ENCODE data around the gene CTCFL. TPM values are rescaled to one million over a fixed set of nuclear protein-coding genes. Genes with fewer than 3 reads are reported as not detected.

CTCFL gene
- total RNA-seq, 2 donors from 2014 or later: not detected

DNA sequence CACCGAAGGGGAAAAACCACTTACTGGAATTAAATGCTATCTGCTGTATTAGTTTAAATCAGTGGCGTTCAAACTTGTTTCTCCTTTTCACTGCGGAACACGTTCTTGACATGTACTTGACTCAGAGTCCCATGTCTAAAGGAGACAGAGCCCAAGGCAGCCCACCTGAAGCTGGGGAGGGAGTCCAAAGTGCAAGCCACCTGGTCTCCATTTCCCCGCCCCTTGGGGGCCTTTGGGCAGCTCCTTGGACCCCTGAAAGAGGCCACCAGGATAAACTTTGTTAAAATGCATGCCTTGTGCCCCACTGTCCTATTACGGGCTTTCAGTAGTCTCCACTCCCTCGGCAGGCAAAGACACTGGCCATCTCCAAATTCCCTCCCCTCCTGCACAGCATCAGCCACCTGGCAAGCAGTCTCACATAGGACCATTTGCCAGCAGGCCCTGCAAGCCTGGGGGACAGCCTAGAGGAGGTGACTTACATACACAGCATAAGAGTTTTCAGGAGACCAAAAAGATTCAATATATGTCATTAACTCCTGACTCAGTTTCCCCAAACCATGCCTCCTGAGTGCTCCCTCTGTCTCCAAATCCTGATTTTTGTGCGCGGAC is 42.6 kb upstream of the CTCFL start:
- TF ChIP-seq, protein P1, sequence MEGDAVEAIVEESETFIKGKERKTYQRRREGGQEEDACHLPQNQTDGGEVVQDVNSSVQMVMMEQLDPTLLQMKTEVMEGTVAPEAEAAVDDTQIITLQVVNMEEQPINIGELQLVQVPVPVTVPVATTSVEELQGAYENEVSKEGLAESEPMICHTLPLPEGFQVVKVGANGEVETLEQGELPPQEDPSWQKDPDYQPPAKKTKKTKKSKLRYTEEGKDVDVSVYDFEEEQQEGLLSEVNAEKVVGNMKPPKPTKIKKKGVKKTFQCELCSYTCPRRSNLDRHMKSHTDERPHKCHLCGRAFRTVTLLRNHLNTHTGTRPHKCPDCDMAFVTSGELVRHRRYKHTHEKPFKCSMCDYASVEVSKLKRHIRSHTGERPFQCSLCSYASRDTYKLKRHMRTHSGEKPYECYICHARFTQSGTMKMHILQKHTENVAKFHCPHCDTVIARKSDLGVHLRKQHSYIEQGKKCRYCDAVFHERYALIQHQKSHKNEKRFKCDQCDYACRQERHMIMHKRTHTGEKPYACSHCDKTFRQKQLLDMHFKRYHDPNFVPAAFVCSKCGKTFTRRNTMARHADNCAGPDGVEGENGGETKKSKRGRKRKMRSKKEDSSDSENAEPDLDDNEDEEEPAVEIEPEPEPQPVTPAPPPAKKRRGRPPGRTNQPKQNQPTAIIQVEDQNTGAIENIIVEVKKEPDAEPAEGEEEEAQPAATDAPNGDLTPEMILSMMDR (IDR thresholded peaks at IDR 0.05): no peak
- TF ChIP-seq POLR2A (IDR thresholded peaks at IDR 0.05): no peak
- Histone ChIP-seq H3K27me3 (no peaks in the 10 kb centered on the region), H3K27ac (no peak overlapping the region), H3K36me3 (replicated peaks in 1 of 2; ENCODE audit: insufficient read depth in 1 of 2, low read depth in 2 of 2) (no peaks in the 10 kb centered on the region), H3K4me1 (no peaks in the 10 kb centered on the region), H3K9me3 (no peaks in the 10 kb centered on the region), H3K4me3 (no peak overlapping the region)
- intact Hi-C loops (cut with DNase I): no loop called here
- ATAC-seq (no peak), DNase-seq (no peak)
- WGBS, 2 donors: 55 to 61% methylated on average over 9 of the region's 9 CpGs

DNA sequence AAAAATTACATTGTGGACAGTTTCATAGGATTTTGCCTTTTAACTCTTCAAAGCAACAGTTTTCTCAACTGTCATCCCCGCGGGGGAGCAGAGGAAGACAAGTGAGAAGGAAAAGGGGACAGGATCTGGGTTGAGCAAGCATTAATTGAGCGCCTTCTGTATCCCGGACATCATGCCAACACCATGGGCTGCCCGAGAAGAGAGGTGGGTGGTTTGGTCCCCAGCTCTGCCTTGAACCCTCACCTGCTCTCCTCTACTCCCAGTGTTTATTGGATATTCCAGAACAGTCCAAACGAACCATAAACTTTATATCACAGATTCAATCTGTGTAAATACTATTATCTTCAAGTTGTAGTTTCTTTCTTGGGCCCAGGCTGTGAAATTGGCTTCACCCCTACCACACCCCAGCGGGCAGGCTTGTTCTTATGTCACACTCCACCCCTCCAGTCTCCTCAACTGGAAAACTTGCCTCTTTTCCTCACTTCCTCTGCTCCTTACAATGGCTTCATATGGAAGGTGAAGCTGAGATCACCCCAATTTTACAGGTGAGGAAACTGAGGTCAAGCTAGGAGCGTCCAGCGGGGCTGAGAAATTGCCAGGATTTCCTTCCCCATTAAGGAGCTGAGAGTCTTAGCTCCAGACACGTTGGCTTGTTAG is 42.0 kb upstream of the CTCFL start:
- Histone ChIP-seq H3K4me1 (no peaks in the 10 kb centered on the region), H3K36me3 (replicated peaks in 1 of 2; ENCODE audit: insufficient read depth in 1 of 2, low read depth in 2 of 2) (no peaks in the 10 kb centered on the region), H3K27me3 (no peaks in the 10 kb centered on the region), H3K4me3 (no peak overlapping the region), H3K9me3 (no peaks in the 10 kb centered on the region), H3K27ac (no peak overlapping the region)
- TF ChIP-seq, protein P1 (IDR thresholded peaks at IDR 0.05): no peak
- no peak for TF ChIP-seq POLR2A (IDR thresholded peaks at IDR 0.05)
- ATAC-seq (no peak), DNase-seq (no peak)
- WGBS, 2 donors: 60 to 63% methylated on average over 10 of the region's 10 CpGs
- intact Hi-C loops (cut with DNase I): no loop called here

DNA sequence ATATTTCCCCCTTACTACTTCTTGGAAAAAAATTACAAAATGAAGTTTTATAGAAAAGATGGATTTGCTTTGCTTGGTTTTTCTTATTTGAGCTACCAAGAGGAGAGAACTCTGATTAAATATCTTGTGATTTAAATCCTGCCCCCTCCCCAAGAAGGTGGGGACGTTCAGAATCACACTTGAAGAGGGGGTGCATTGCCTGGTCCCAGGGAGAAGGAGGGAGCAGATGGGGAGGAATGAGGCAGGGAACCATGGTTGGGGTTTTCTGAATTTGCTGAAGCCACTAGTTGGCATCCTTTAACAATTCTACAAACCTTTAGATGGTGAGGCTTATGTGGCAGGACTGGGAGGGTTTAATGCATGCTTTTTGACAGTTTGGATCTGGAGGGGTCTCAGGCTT is 41.5 kb upstream of the CTCFL start:
- 19 to 29% methylated on average over 1 of the region's 1 CpG for WGBS, 2 donors
- Histone ChIP-seq H3K4me1 (peaks cover 5% of the 10 kb centered on the region), H3K36me3 (replicated peaks in 1 of 2; ENCODE audit: insufficient read depth in 1 of 2, low read depth in 2 of 2) (no peaks in the 10 kb centered on the region), H3K9me3 (no peaks in the 10 kb centered on the region), H3K4me3 (no peak overlapping the region), H3K27me3 (no peaks in the 10 kb centered on the region), H3K27ac (no peak overlapping the region)
- DNase-seq (no peak), ATAC-seq (no peak)
- intact Hi-C loops (cut with DNase I): no loop called here
- TF ChIP-seq, protein P1 (IDR thresholded peaks at IDR 0.05): no peak
- TF ChIP-seq POLR2A (IDR thresholded peaks at IDR 0.05): no peak

DNA sequence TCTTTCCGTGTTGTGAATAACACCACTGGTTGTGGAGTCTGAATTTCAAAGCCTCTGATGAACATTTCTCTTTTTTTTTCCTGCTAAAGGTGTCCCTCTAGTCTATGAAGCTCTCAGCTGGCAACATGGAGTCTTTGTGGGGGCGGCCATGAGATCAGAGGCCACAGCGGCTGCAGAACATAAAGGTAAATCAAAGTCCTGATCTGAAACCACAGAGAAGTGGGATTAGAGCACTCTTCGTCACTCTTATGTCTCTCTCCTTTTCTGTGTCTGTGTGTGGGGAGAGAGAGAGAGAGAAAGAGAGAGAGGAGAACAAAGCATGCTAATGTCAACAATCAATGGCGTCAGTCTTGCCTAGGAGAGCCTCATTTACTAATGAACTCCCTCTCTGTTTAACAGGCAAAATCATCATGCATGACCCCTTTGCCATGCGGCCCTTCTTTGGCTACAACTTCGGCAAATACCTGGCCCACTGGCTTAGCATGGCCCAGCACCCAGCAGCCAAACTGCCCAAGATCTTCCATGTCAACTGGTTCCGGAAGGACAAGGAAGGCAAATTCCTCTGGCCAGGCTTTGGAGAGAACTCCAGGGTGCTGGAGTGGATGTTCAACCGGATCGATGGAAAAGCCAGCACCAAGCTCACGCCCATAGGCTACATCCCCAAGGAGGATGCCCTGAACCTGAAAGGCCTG is 40.2 kb upstream of the CTCFL start:
- TF ChIP-seq, protein P1 (IDR thresholded peaks at IDR 0.05): no peak
- TF ChIP-seq POLR2A (IDR thresholded peaks at IDR 0.05): no peak
- Histone ChIP-seq H3K36me3 (replicated peaks in 1 of 2; ENCODE audit: insufficient read depth in 1 of 2, low read depth in 2 of 2) (no peaks in the 10 kb centered on the region), H3K4me1 (peaks cover 15% of the 10 kb centered on the region), H3K4me3 (no peak overlapping the region), H3K27me3 (no peaks in the 10 kb centered on the region), H3K9me3 (no peaks in the 10 kb centered on the region), H3K27ac (no peak overlapping the region)
- intact Hi-C loops (cut with DNase I): no loop called here
- 74 to 78% methylated on average over 11 of the region's 11 CpGs for WGBS, 2 donors
- DNase-seq (no peak), ATAC-seq (no peak)
